LNCaP clone FGC (cell line): ENCODE data around the gene HNRNPA2B1.

Experiments
- DNase-seq: peaks from one replicate; pipeline ENCODE4 v3.0.0-alpha.2; 2011; ENCODE audit warnings: low read depth
- H3K4me3 ChIP-seq: 2 replicates; pipeline ENCODE4 v1.5.1; 2011; ENCODE audit warnings: mild to moderate bottlenecking, low read depth, low read length, control low read depth
- CTCF ChIP-seq: IDR thresholded peaks from 2 replicates; pipeline ENCODE4 v1.5.1; 2012; ENCODE audit warnings: mild to moderate bottlenecking; ENCODE audit not compliant: control insufficient read depth, insufficient read depth; ENCODE audit errors: extremely low read depth

The HNRNPA2B1 gene

DNA sequence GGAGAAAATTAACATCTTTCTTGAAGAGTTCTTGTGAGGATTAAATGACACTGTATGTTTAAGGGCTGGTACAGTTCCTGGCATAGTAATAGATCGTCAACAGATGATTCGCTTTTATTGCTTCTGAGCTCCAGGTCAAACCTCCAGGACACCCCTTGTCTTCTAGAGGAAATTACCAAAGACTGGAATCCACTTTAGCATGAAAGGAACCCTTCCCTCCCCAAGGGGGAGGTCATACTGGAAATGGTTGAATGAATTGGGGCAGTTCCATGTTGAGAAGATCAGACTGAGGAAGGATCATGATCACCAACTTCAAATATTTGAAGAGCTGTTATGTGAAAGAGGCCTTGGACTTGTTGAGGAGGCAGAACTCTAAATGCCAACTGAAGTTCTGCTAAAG lies 39.6 kb downstream of the HNRNPA2B1 start:
- no peak for DNase-seq
- H3K4me3 ChIP-seq, result no peak overlapping the region
- no peak for TF ChIP-seq CTCF

DNA sequence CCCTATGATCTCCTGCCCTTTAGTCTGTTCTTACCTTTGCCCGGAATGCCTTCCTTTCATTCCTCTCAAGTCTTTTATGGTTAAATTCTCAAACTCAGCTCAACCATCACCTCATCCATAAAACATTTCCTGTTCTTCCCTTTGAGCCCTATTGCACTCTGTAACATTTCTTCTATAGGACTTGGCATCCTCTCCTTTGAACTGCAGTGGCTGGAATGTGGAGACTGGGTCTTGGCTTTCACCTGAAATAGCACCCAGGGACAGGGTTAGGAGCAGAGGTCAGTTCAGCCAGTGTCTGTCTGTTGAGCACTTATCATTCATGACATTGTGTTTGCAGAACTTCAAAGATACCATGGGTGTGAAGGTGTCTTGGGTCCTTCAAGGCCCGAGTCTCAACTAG lies 41.3 kb downstream of the HNRNPA2B1 start:
- TF ChIP-seq CTCF, result no peak
- DNase-seq, result no peak
- no peak overlapping the region for H3K4me3 ChIP-seq

DNA sequence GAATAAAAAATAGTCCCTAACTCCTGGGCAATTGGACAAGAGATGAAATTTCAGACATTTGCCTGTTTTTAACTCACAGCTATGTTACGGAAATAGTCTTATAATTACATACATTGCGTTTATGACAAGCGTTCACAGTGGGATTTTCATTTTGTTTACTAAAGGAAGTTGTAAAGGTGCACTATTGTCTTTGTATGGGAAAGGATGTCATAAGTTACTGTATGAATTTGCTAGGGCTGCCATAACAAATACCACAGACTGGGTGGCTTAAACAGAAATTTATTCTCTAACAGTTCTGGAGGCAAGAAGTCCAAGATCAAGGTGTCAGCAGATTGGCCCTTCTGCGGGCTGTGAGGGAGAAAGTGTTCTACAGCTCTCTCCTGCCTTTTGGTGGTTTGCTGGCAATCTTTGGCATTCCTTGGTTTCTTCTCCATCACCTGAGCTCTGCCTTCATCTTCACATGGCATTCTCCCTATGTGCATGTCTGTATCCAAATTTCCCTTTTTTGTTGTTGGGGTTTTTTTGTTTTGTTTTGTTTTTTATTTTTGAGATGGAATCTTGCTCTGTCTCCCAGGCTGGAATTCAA lies 42.9 kb downstream of the HNRNPA2B1 start:
- TF ChIP-seq CTCF, result no peak
- H3K4me3 ChIP-seq, result no peak overlapping the region
- no peak for DNase-seq

GRCh38 chr7:26156451-26157420 lies 43.8 kb downstream of the HNRNPA2B1 start:
- DNase-seq, result no peak
- TF ChIP-seq CTCF, result no peak
- H3K4me3 ChIP-seq, result no peak overlapping the region

DNA sequence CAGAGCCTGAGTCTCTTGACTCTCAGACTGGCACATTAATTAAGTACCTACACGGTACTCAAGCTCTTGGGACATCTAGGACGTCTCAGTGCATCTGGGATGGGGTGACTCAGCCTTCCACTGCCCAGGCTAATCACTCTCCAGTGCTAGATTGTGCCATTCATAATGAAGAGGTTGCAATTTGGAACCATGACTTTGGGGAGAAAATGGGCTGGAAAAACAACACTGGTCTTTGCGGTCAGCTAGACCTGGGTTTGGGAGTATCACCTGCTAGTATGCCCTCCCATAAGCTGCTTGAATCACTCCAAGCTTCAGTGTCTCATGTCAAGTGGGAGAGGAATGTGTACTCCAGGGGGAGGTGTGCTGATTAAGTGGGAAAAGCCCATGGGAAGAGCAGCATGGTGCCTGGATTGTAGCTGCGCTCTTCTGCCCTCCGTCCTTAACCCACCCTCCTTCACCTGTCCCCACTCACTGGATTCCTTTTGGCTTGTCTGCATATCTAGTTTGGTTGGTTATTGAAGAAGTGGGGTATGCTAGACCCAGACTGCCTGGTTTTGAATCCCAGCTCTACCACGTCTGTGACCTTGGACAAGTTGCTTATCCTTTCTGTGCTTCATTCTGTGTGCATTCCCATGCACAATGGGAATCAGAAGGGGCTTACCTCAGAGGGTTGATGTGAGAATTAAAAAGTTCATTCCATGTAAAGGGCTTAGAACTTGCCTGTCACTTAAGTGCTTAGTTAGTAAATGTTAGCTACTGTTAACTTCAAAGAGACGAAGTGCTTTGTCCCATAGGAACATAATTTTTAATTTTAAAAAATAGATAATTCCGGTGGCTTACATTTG lies 44.8 kb downstream of the HNRNPA2B1 start:
- H3K4me3 ChIP-seq, result no peak overlapping the region
- no peak for DNase-seq
- TF ChIP-seq CTCF, result no peak

DNA sequence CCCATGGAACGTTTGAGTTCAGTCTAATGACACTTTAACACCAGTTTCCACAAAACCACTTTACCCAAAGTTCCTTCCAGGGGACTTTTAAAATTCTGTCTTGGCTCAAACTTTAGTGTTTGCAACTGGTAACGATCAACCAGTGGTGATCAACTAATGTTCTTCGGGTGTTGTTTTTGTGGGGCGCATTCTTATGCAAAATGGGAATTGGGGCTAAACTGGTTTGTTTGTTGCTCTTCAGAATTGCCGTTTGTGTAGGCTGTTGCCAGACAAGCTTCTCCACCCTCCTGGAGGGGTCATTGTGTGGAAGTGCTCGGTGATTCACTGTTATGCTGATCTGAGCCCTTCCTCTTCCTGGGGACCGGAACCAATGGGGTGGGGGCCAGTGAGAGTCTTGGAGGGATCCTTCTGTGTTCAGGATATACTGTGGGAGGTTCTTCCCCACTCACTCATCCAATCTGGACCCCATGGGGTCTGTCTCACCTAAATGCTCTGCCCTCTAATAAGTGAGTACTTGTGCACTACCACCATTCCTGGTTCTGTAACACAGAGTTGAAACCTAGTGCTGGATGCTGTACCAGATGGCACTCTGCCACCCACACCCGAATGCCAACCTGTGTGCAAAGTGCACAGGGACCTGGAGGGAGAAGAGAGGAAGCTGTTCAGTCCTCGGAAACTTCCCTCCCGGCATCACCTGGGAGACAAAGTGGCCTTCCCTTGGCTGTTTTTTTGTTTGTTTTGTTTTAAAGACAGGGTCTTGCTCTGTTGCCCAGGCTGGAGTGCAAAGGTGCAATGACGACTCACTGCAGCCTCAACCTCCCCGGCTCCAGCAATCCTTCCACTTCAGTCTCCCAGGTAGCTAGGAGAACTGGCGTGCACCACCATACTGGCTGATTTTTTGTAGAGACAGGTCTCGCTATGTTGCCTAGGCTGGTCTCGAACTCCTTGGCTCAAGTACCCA lies 46.4 kb downstream of the HNRNPA2B1 start:
- no peak overlapping the region for H3K4me3 ChIP-seq
- no peak for TF ChIP-seq CTCF
- DNase-seq, result no peak
